ENCODE measurements around the gene SH3BGRL3.
"Not testable (repeated sequence)": the region's sequence is repeated elsewhere in the genome, so short reads cannot be mapped to it uniquely, and the experiment has no call there.

SH3BGRL3 gene

GRCh38 chr1:26279456-26280332, at the start of gene SH3BGRL3:
Gene SH3BGRL3, plus strand, starts transcription at chr1:26280086. Its CDS starts 70 bp downstream, at chr1:26280156.
- peak; percentile 63 to 73 for DNase-seq (ENCODE audit: extremely low read depth in 1 of 2, low read depth in 1 of 2)

GRCh38 chr1:26230682-26231081, 49.2 kb upstream of the SH3BGRL3 start:
- not testable (repeated sequence) for DNase-seq (ENCODE audit: extremely low read depth in 1 of 2, low read depth in 1 of 2)

- peak; percentile 97 to 99 for DNase-seq (ENCODE audit: extremely low read depth in 1 of 2, low read depth in 1 of 2)
Measured at GRCh38 chr1:26233903-26234643, 45.8 kb upstream of the SH3BGRL3 start, which contains the start of gene CEP85. Gene CEP85, plus strand, starts transcription at chr1:26234200. Its CDS starts 5,584 bp downstream, at chr1:26239784.

- DNase-seq (ENCODE audit: extremely low read depth in 1 of 2, low read depth in 1 of 2), result no peak
Measured at GRCh38 chr1:26234644-26235370, 45.1 kb upstream of the SH3BGRL3 start.

GRCh38 chr1:26237230-26237966, 42.5 kb upstream of the SH3BGRL3 start:
- DNase-seq (ENCODE audit: extremely low read depth in 1 of 2, low read depth in 1 of 2), result no peak

GRCh38 chr1:26239936-26240335, 40.0 kb upstream of the SH3BGRL3 start:
- no peak for DNase-seq (ENCODE audit: extremely low read depth in 1 of 2, low read depth in 1 of 2)

- no peak for DNase-seq (ENCODE audit: extremely low read depth in 1 of 2, low read depth in 1 of 2)
Measured at GRCh38 chr1:26252718-26253117, 27.2 kb upstream of the SH3BGRL3 start.

- no peak for DNase-seq (ENCODE audit: extremely low read depth in 1 of 2, low read depth in 1 of 2)
Measured at GRCh38 chr1:26254404-26254803, 25.5 kb upstream of the SH3BGRL3 start.

GRCh38 chr1:26257222-26257621, 22.7 kb upstream of the SH3BGRL3 start:
- no peak for DNase-seq (ENCODE audit: extremely low read depth in 1 of 2, low read depth in 1 of 2)

GRCh38 chr1:26259005-26259404, 20.9 kb upstream of the SH3BGRL3 start:
- no peak for DNase-seq (ENCODE audit: extremely low read depth in 1 of 2, low read depth in 1 of 2)

- DNase-seq (ENCODE audit: extremely low read depth in 1 of 2, low read depth in 1 of 2), result no peak
Measured at GRCh38 chr1:26259578-26259977, 20.3 kb upstream of the SH3BGRL3 start.

- DNase-seq (ENCODE audit: extremely low read depth in 1 of 2, low read depth in 1 of 2), result no peak
Measured at GRCh38 chr1:26263212-26263611, 16.7 kb upstream of the SH3BGRL3 start.

- no peak for DNase-seq (ENCODE audit: extremely low read depth in 1 of 2, low read depth in 1 of 2)
Measured at GRCh38 chr1:26265405-26265804, 14.5 kb upstream of the SH3BGRL3 start.

GRCh38 chr1:26268290-26269197, 11.3 kb upstream of the SH3BGRL3 start:
- DNase-seq (ENCODE audit: extremely low read depth in 1 of 2, low read depth in 1 of 2), result no peak

GRCh38 chr1:26269198-26269550, 10.7 kb upstream of the SH3BGRL3 start:
- DNase-seq (ENCODE audit: extremely low read depth in 1 of 2, low read depth in 1 of 2), result no peak

GRCh38 chr1:26274801-26275425, 5.0 kb upstream of the SH3BGRL3 start:
- DNase-seq (ENCODE audit: extremely low read depth in 1 of 2, low read depth in 1 of 2), result no peak

GRCh38 chr1:26275580-26276431, 4.1 kb upstream of the SH3BGRL3 start:
- peak in 1 of 2 donors; percentile 61 for DNase-seq (ENCODE audit: extremely low read depth in 1 of 2, low read depth in 1 of 2)

- no peak for DNase-seq (ENCODE audit: extremely low read depth in 1 of 2, low read depth in 1 of 2)
Measured at GRCh38 chr1:26276432-26276838, 3.5 kb upstream of the SH3BGRL3 start.

All from activated CD8-positive, alpha-beta memory T cell treated with anti-CD3 and anti-CD28 coated beads for 1 hour (primary cell).